Peyer's patch (tissue), 4 donors: ENCODE results near the gene DDX10. TPM values are rescaled to one million over a fixed set of nuclear protein-coding genes. Genes with fewer than 3 reads are reported as not detected.

ENCODE experiments used
- DNase-seq, 3 donors: peaks; one replicate each; pipeline ENCODE4 v3.0.0-alpha.2; 2017 to 2019
- H3K27ac ChIP-seq, 4 donors: fragments of 200-600 bp; sonication (generic); one replicate each; pipeline ENCODE4 v1.5.1; 2016 to 2019
- H3K27me3 ChIP-seq, 2 donors: fragments of 200-600 bp; sonication (generic); one replicate each; pipeline ENCODE4 v1.5.1; 2019
- H3K36me3 ChIP-seq, 3 donors: fragments of 200-600 bp; sonication (generic); one replicate each; pipeline ENCODE4 v1.5.1; 2016 to 2019
- H3K4me1 ChIP-seq, 4 donors: fragments of 200-600 bp; sonication (generic); one replicate each; pipeline ENCODE4 v1.5.1; 2016 to 2019
- H3K4me3 ChIP-seq, 4 donors: fragments of 200-600 bp; sonication (generic); 1 replicate in 3 of 4; 2 replicates in 1 of 4; pipeline ENCODE4 v1.5.1; 2016 to 2019; ENCODE audit warnings: mild to moderate bottlenecking in 1 of 4
- H3K9me3 ChIP-seq, 4 donors: fragments of 200-600 bp; sonication (generic); one replicate each; pipeline ENCODE4 v1.5.1; 2016 to 2019; ENCODE audit warnings: mild to moderate bottlenecking in 1 of 4
- POLR2A ChIP-seq, 2 donors: fragments of 450-650 bp; IDR thresholded peaks; one replicate each; pipeline ENCODE4 v1.5.1; 2017; ENCODE audit warnings: antibody characterized with exemption in 2 of 2, mild to moderate bottlenecking in 2 of 2, moderate library complexity in 2 of 2
- total RNA-seq, 4 donors: library from RNA; depleted of rRNA; stranded (reverse); fragments of >200 nt; gene quantifications; one replicate each; pipeline ENCODE4 v1.1.0, GENCODE V29; 2016
- TF ChIP-seq, protein P1 (sequence below), 6 experiments: fragments of 450-650 bp in 4 of 6; fragments of 200-600 bp in 2 of 6; sonication (generic) in 1 of 6; IDR thresholded peaks; one replicate each; pipeline ENCODE4 v1.5.1; 2017 to 2019; ENCODE audit warnings: antibody characterized with exemption in 6 of 6, mild to moderate bottlenecking in 3 of 6, moderate library complexity in 1 of 6

Gene DDX10
- total RNA-seq, 4 donors from 2014 or later = 3.9 to 38.0 (median 16.5) TPM

DNA sequence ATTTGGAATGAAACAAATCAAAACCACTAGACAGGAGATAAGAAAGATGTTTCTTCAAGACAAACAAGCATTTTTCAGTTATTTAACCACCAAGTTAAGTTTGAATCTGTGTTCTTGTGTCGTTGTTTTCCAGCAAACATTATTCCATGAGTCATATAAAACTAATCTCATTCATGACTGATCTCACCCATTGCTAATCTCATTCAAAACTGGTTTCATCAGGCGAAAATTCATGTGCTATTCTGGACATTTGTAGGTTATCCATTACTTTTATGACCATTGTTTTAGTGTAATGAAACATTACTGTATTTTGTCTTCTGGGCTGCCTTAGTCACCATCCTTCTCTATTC lies 221.8 kb downstream of the DDX10 start:
- Histone ChIP-seq H3K4me1 (no peaks in the 10 kb centered on the region), H3K27me3 (no peaks in the 10 kb centered on the region), H3K36me3 (no peaks in the 10 kb centered on the region), H3K4me3 (no peak overlapping the region), H3K27ac (no peak overlapping the region), H3K9me3 (no peaks in the 10 kb centered on the region)
- DNase-seq = no peak
- no peak for TF ChIP-seq POLR2A (IDR thresholded peaks at IDR 0.05)
- TF ChIP-seq, protein P1, sequence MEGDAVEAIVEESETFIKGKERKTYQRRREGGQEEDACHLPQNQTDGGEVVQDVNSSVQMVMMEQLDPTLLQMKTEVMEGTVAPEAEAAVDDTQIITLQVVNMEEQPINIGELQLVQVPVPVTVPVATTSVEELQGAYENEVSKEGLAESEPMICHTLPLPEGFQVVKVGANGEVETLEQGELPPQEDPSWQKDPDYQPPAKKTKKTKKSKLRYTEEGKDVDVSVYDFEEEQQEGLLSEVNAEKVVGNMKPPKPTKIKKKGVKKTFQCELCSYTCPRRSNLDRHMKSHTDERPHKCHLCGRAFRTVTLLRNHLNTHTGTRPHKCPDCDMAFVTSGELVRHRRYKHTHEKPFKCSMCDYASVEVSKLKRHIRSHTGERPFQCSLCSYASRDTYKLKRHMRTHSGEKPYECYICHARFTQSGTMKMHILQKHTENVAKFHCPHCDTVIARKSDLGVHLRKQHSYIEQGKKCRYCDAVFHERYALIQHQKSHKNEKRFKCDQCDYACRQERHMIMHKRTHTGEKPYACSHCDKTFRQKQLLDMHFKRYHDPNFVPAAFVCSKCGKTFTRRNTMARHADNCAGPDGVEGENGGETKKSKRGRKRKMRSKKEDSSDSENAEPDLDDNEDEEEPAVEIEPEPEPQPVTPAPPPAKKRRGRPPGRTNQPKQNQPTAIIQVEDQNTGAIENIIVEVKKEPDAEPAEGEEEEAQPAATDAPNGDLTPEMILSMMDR (IDR thresholded peaks at IDR 0.05) = no peak

DNA sequence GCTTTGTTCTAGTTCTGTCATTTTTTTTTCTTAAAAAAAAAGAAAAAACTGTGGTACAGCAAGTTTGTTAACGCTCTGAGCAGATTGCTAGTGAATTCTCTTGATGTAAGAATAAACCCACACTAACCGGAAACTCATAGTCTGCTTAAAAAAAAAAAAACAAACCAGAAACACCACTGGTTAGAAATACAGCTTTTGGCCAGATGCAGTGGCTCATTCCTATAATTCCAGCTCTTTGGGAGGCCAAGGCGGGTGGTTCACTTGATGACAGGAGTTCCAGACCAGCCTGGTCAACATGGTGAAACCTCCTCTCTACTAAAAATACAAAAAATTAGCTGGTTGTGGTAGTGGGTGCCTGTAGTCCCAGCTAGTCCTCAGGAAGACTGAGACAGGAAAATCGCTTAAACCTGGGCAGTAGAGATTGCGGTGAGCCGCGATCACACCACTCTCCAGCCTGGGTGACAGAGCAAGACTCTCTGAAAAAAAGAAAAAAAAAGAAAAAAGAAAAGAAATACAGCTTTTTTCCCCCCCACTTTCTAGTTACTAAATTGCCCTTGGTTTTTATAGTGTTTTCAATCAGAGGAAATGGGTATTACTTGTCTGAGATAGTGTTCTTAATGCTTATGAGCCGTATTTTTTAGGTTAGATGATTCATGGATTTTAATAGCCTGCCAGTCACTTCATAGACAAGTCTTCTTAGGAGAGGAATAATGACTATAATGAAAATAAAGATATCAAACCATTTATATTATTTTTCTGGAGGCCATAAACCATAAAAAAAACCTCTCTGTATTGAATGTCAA lies 222.8 kb downstream of the DDX10 start:
- no peaks in the 10 kb centered on the region for H3K36me3 ChIP-seq
- H3K9me3 ChIP-seq = no peaks in the 10 kb centered on the region
- no peaks in the 10 kb centered on the region for H3K4me1 ChIP-seq
- H3K27me3 ChIP-seq = no peaks in the 10 kb centered on the region
- no peak for DNase-seq
- H3K4me3 ChIP-seq = no peak overlapping the region
- TF ChIP-seq POLR2A (IDR thresholded peaks at IDR 0.05) = no peak
- TF ChIP-seq, protein P1 (IDR thresholded peaks at IDR 0.05) = no peak
- H3K27ac ChIP-seq = no peak overlapping the region

DNA sequence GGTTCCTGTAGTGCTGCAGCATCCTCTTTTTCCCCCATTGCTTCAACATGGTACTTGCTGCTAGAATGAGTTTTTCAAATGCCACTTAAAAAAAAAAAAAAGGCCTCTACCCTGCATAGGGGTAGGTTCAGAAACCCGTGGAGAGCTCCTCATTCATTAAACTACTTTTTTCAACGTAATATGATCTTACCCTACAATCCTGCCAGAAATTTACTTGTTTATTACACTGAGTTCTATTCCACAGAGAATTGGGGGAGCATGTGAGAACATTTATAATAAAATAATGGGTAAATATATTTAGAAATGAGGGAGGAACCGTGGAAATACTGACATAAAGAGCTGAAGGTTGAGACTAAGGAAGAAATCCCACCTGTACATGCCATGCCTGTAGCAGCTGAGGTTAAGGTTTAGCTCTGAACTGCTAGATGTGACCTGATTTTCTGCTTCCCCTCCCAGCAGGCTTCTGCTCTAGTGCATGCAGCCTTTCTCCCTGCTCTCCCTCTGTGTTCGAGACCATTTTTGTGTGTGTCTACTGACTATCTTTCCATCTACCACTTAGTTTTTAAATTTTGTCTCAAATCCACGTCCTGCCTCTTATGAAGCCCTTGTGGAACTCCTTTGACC lies 225.7 kb downstream of the DDX10 start:
- Histone ChIP-seq H3K27me3 (no peaks in the 10 kb centered on the region), H3K4me1 (no peaks in the 10 kb centered on the region), H3K36me3 (no peaks in the 10 kb centered on the region), H3K4me3 (no peak overlapping the region), H3K9me3 (no peaks in the 10 kb centered on the region), H3K27ac (no peak overlapping the region)
- TF ChIP-seq POLR2A (IDR thresholded peaks at IDR 0.05) = no peak
- TF ChIP-seq, protein P1 (IDR thresholded peaks at IDR 0.05) = no peak
- DNase-seq = no peak

DNA sequence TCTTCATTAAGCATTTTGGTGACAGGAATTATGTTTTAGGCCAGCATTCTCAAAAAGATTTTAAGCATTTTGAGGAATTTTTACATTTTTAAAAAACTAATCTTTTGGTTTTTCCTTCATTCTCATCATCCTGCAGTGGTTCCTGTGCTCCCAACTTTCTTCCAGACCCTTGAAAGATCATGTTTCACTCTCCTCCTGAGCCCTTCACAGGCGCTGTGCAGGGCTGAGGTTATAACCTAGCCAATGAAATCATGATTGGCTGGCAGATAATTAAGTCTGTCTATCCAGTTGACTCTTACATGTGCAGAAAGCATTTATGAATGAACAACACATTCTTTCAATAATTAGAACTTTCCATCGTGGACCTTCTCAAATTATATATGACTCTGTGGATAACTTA lies 226.3 kb downstream of the DDX10 start:
- no peak for DNase-seq
- Histone ChIP-seq H3K36me3 (no peaks in the 10 kb centered on the region), H3K4me1 (no peaks in the 10 kb centered on the region), H3K27me3 (no peaks in the 10 kb centered on the region), H3K9me3 (no peaks in the 10 kb centered on the region), H3K27ac (no peak overlapping the region), H3K4me3 (no peak overlapping the region)
- TF ChIP-seq, protein P1 (IDR thresholded peaks at IDR 0.05) = no peak

DNA sequence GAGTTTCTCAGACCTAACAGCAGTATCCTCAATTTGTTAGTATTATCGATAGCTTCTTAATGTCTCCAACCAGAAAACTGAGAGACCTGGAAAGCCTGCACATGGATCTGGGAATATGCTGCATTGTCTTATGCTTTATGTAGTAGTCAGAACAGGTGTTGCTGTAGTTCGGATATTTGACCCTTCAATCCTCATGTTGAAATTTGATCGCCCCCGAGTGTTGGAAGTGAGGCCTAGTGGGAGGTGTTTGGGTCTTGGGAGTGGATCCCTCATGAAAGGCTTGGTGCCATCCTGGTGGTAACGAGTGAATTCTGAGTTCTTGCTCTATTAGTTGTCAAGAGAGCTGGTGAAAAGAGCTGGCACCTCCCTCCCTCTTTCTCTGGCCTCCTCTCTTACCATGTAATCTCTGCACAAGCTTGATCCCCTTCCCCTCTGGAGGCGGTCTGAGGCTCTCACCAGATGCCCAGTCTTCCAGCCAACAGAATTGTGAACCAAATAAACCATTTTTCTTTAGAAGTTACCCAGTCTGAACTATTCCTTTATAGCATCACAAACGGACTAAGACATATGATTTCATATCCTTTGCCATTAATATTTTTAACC lies 227.1 kb downstream of the DDX10 start:
- Histone ChIP-seq H3K27ac (no peak overlapping the region), H3K9me3 (no peaks in the 10 kb centered on the region), H3K27me3 (no peaks in the 10 kb centered on the region), H3K4me3 (no peak overlapping the region), H3K4me1 (no peaks in the 10 kb centered on the region), H3K36me3 (no peaks in the 10 kb centered on the region)
- TF ChIP-seq POLR2A (IDR thresholded peaks at IDR 0.05) = no peak
- TF ChIP-seq, protein P1 (IDR thresholded peaks at IDR 0.05) = no peak
- no peak for DNase-seq
